Measurements from ENCODE around the gene CPE.

- TF ChIP-seq CTCF (IDR thresholded peaks at IDR 0.05) = no peak
- no peak for TF ChIP-seq POLR2A (IDR thresholded peaks at IDR 0.05)
Observed at GRCh38 chr4:165330071-165330470, 48.7 kb upstream of the CPE start.

Measured in body of pancreas (tissue), 4 donors.